ENCODE data around the gene SBSN.

Gene SBSN

DNA sequence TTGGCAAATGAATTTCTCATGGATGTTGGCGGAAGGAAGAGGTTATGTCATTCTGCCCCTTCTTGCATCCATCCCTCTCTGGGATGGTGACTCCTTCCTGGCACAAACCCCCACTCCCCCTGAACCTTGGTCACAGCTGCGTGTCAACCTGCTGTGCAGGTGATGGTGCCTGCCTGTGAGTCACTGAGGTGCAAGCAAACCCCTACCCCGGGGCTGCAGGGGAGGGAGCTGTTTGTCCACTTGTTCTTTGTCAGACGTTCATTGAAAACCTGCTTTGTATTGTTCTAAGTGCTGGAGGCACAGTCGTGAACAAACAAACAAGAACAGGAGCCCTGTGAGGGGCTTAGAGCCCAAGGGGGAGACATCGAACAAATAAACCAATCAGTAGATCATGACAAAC, 3.2 kb upstream of the SBSN start:
- DNase-seq: no peak

DNA sequence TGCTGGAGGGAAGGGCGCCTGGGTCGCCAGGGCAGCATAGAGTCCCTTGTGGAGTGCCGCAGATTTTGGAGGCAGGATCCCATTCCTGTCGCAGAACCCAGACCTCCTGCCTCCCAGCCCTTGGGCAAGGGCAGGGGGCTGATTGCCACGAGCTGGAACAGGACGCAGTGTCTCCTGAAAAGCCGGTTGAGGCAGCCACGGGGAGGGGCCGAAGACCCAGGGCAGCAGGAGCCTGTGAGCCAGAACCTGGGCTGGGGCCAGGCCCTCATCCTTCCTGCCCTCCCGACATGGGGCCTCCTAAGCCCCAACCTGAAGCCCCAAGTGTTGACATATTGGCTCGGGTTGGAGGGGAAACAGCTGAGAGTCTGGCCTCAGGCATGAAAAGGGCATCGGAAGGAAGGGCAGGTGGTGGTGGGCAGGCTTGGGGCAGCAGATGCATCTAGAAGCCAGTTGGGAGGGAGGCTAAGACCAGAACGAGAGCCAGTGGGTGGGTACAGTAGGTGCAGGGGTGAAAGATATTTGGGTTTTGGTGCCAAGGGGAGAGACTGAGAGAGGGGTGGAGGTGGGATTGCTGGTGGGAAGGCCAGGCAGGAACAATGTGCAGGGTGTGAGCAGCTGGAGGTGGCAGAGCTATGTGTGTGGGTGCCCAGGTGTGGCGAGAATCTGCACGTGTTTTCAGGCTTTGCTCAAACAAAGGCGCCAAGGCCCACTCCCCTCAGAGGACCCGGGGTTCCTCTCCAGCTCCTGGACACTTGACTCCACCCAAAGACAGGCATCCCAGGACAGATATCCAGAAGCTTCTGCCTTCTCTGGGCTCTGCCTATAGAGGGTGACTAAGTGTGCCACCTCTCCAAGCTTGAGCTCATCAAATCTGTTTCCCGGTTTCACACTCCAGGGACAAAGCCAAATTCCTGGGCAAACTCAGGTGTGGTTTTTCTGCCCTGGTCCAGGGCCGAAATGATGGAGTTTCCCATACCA, 1.4 kb upstream of the SBSN start:
- DNase-seq: no peak

DNA sequence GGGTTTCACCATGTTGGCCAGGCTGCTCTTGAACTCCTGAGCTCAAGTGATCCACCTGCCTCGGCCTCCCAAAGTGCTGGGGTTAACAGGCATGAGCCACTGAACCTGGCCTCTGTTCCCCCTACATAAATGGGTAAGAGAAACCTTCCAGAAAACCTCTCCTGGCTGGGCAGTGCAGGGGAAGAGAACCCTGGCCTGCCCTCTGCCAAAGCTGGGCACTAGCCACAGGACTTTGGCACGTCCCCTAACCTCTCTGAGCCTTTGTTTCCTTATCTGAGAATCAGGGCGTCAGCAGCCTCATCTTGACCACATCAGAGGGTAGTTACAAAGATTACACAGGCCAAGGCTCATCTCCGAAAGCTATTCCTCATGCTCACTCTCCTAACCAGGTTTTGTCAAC, 2.2 kb downstream of the SBSN start:
- no peak for DNase-seq

DNA sequence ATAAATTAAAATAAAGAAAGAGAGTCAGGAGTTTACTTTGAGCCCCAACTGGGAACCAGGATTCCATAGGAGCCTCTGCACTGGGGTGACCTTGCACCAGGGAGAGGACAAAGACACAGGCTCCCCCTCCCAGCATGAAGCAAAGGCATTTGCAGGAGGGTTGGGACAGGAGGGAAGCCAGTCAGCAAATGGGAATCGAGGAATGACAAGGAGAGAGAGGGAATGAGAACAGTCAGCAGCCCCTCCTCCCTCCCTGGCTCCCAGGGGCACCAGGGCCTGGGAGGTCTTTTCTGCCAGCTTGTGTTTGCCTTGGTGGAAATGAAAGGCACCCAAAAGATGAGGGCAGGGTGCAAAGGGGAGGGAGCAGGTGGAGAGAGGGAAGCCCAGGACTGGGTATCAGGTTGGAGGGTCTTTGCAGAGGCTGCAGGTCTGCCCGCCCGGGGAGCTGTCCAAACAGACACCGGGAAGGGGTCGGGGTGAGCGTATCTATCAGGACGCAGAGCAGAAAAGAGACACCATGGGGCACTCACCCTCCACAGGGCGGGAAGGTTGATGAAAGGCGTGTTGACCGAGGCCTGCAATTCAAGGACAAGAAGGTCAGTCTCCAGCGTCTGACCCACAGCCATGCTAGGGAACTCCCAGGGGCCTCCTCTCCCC, 3.8 kb downstream of the SBSN start:
- DNase-seq: no peak

DNA sequence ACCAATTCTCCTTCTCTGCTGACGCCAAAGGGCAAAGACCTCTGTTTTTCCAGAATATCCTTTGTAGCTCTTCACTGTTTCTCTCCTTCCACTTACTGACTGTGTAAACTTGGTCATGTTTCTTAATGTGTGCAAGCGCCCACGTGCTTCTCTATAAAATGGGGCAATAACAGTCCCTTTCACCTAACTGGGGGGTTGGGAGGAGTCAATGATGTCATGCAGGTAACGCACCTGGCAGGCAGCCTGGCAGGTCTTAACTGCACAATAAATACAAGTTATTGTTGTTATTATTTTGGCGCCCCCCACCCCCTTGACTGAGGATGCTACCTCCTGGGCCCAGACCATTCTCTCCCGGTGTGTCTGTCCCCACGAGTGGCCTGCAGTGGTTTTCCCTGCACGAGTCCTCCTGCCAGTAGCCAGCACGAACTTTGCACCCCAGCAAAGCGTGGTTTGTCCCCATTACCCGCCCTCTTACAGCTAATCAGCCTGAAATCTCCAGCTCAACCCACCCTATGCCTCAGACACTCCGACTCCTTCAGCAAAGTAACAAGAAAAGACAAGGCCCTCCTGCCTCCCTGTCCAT, 5.3 kb downstream of the SBSN start:
- DNase-seq: no peak

DNA sequence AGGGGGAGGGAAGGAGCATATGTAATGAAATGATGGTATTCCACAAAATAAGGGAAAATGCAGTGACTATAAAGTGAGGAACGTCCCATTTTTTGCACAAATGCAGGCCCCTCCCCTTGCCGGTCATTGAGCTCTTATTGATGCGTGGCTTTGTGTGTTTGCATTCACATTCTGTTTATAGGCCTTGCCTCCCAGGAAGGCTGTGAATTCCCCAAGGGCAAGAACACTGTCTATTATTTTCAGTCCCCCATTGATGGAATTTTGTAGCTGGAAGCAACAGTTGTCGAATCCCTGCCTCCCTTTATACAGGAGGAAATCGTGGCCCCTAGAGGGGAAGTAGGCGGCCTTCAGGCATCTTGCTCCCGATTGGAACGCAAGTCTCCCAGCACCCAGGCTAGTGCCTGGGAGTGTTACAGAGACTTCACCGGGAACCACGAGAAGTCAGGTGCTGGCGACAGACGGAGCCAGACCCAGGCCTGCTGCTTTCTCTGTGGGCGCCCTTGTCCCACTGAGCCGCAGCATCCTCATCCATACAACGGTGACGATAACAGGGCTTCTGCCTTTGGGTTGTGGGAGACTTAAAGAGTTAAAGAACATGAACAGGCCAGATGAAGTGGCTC, 6.9 kb downstream of the SBSN start:
- no peak for DNase-seq

DNA sequence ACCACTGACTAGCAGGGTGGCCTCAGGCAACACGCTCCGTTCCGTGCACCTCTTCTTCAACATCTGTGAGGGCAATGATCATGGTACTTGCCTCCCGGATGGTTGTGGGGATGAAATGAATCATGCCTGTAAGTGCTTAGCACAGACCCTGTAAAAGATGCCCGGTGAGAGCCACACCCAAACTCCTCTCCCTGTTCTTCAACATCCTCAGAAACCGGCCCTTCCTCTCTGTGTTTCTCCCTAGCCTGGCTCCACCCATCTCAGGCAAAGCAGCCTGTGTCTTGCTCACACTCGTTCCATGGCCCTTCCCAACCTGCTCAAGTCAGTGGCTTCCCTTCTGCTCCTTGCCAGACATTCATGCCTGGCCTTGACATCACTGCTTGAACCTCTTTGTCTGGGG, 8.8 kb downstream of the SBSN start:
- DNase-seq: no peak

DNA sequence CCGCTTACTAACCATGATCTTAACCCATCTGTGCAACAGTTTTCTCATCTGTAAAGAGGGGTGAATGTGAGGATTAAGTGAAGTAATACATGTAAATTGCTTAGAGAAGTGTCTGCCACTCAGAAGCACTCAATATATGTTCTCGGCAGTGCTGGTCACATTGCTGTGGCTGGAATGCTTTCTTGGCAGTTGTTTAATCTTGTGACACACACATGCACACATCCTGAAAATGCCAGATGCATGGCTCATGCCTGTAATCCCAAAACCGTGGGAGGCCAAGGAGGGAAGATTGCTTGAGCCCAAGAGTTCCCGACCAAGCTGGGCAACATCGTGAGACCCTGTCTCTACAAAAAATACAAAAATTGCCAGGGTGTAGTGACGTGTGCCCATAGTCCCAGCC, 9.8 kb downstream of the SBSN start:
- no peak for DNase-seq

DNA sequence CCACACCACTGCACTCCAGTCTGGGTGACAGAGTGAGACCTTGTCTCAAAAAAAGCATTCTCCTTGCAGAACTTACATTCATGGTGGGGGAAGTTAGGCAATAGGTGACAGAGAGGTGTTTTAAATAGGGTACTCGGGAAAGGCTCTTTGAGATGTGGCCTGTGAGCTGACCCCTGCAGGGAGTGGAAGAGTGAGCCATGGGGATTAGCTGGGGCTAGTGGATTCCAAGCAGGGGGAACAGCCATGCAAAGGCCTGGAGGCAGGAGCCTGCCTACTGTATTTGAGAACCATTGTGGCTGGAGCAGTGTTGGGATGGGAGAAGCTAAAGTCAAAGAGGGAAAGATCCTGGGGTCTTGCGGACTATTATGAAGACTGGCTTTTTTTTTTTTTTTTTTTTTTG, 10.8 kb downstream of the SBSN start:
- DNase-seq: no peak

DNA sequence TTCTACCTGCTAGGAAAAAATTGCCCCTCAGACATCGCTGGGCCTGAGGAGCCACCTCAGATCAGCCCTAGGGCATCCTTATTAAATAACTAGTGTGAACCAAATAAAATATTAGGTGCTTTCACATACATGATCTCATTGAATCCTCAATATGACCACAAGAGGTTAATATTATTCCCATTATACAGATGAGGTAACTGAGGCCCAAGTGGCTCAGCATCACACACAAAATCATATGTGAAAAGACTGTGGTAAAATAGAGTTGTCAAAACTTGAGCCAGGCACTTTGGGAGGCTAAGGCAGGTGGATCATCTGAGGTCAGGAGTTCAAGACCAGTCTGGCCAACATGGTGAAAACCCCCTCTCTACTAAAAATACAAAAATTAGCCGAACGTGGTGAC, 11.8 kb downstream of the SBSN start:
- no peak for DNase-seq

DNA sequence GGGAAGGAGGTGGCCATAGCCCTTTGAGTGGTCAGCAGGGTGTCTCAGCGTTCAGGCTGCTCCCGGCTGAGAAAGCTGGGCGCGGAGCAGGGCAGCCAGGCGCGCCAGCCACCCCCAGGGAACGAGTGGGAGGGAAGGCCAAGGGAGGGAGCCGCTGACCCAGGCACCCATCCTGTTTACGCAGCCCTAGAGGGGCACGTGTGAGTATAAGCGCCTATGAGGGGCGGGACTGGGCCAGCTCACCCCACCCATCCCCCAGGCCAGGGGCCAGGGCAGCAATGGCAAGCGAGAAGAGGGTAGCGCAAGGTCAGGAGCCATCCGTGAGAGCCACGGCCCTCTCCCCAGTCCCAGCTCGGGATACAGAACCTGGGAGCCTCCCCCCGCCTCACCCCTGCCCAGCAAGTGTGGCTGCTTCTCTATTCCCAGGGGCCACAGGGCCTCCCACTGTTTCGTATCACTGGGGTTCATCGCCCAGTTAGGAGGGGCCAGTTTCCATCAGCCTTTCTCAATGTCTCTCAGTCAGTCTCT, 13.8 kb downstream of the SBSN start:
- no peak for DNase-seq

DNA sequence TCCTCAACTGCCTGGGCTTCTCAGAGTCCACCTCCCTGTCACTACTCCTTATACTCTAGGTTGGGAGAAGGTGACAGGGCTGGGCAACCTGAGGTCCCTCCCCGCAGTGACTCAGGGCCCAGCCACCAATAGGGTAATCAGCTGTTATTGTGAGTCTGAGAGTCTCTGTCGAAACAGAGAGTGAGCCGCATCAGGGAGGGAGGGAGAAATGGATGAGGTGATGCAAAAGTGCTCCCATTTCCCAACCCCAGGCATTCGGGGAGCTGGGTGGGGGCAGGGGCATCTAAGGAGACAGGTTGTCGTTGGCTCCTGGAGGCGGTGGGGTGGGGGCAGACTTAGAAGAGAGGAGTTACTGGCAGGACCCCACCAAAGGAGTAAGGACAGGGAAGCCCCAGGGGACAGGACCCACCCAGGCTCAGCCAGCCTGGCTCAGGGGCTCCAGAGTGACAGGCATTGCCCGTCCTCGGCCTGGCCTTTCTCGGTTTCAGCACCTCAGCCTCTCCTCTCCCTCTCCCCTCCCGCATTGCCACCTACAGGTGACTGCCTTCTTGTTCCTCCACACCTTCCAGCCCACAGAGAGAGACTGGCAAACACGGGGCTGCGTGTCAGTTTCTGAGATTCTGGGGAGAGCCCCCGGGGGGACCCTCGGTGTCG, 14.4 kb downstream of the SBSN start, which contains the start of gene DMKN:
DMKN (minus strand) TSS at position 22 of the 654 bp plus-strand sequence. CDS start 174 bp downstream, outside the sequence.
- DNase-seq: no peak

DNA sequence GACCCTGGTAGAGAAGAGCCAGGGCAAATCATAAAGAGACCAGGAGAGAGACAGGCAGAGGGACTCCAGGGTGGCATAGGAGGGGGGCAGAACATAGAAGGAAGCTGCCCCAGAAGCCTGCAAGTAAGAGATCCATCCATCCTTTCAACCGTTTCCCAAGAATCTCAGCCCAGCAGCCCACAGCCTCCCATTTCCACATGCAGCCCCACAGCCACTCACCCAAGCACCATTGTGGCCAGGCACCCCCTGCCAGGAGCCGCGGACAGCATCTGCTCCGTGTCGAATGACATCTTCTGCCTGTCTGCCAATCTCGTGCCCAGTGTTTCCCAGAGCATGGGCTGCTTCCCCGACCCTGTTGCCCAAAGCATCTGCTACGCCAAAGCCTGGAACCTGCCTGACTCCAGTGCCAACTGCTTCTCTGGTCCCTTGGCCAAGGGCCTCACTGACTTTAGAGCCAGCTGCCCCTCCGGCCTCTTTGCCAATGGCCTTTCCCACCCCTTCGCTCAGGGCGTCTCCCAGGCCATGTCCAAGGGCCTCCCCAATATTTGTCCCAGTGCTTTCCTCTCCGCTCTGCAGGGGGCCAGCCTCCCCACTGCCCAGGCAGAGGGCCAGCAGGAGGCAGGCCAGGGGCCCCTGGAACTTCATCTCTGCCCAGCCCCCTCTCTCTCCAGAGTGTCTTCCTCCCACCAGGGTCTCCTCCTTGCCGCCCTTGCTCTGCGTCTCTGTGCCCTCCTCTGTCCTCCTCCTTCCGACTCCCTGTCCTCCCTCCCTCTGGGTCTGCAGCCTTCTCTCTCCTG, 15.1 kb downstream of the SBSN start:
- DNase-seq: no peak

DNA sequence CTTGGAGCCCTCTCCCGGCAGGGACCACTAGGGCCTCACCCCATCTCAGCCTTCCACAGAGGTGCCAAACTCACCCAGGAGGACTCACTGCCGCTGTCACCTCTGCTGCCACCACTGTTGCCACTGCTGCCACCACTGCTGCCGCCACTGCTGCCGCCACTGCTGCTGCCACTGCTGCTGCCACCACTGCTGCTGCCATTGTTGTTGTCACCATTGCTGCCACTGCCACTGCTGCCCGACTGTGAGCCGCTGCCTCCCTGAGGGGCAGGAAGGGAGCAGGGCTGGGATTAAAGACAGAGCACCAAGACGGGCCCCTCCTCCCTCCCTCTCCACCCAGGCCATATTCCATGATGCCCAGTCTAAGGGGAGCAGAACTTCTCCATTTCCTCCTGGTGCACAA, 16.8 kb downstream of the SBSN start:
- DNase-seq: no peak

DNA sequence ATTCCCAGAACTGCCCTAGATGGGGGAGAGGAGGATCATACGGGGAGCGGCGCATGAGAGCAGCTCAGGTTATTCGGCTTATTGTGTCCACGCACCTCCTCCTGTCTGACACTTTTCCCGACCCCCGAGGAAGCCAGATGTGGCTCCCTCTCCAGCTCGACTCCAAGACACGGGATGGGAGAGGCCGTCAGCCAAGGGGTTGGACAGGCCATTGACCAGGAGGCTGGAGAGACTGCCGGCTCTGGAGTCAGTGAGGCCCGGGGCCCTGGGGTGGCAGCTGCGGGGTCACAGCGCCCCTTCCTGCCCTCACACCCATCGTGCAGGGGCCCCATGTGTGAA, 17.5 kb downstream of the SBSN start:
- DNase-seq: no peak

DNA sequence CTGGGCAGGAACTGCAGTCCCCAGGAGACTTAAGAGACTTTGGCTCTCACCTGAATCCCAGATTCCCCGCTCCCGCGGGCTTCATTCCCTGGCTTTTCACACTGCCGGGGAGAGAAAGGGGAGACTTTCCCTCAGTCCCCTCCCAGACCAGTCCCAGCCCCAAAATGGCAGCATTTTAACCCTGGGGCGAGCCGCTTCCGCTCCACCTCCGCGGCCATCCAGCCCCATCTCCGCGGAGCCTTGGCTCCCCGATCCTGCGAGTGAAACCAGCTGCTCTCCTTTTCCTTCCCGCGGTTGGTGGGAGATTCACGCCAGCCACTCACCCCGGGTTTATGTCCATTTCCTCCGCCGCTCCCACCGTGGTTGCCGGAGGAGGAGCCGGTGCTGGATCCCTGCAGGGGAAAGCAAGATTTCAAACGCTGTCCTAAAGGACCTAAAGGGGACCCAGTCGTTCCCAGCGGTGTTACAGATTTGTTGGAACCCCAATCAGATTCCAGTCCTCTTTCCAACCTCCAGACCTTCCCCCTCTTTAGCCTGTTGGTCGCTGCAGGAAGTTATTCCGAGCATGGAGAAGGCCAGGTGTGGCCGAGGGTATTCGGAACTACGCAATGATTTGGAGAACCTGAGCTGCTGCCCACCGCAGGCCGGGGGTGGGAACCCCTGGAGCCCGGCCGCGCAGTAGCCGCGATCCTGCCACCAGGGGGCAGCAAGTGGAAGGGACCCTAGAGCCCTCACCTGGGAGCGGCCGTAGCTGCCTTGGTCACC, 18.1 kb downstream of the SBSN start:
- peak in 1 of 2 experiments; percentile 18 for DNase-seq

DNA sequence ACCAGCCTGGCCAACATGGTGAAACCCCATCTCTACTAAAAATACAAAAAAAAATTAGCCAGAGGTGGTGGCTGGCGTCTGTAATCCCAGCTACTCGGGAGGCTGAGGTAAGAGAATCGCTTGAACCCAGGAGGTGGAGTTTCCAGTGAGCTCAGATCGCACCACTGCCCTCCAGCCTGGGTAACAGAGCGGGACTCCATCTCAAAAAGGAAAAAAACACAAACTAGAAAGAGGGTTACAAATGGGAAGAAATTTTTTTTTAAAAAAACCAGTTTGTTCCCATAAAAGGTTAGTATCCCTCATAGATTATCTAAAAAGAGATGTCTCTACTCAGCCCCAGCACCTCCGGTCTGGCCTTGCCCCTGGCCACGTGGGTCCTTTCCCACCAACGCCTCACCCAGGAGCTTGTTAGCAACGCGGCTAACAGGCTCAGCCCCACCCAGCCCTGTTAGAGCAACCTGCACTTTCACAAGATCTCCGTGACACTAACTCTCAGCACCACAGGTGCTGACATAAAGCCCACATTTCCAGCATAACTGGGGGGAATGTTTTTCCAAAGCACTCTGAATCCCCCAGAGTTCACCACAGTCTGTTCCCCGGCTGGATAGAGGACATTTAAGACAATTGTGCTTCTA, 19.0 kb downstream of the SBSN start:
- DNase-seq: no peak

DNA sequence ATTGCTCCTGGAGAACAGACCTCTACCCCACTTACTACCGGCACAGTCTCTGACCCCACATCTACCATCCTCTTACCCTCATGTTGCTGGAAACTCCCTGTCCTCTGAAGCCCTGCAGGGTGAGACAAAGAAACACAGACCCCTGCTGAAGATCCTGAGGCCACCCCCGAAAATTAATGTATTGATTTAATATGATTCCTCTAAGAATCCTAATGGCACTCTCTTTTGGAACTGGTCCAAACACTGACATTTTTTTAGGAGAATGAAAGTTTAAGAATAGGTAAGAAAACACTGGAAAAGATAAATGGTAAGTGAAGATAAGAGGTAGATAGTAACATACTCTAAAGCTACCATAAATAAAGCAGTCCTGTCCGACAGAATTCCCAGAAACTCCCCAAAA, 20.0 kb downstream of the SBSN start:
- no peak for DNase-seq

DNA sequence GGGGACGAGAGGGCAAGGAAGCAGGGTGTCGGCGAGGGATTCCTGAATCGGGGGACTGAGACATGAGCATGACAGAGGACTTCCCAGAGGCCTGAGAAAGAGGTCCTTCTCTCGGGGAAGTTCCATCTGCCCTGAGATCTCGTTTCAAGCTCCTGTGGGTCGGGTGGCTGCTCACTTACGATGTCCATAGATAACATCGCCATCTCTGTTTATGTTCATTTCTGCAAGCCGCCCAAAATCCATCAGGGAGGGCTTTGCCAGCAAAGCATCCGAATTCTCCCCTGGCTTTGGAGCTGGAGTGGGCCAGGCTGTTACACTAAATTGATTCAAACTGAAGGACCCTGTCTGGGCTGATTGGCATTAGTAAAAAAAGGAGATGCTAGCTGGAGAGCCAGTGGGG, 20.6 kb downstream of the SBSN start:
- no peak for DNase-seq

DNA sequence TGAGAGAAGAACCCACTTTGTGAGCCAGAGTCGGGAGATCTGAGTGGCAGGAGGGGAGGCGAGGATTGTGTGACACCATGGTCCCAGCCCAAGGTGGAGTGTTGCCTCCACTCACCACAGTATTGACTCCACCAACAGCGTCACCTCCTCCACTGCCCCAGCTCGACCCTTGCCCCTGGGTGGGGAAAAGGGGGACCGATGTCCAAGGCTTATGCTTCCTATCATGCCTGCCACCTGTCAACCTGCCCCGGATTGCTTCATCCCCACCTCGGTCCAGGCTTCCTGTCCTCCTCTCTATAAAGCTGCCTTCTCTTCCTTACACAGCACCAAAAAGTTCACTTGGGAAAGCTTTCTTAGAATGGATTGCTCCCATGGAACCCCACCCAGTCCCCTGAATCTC, 22.1 kb downstream of the SBSN start:
- no peak for DNase-seq

DNA sequence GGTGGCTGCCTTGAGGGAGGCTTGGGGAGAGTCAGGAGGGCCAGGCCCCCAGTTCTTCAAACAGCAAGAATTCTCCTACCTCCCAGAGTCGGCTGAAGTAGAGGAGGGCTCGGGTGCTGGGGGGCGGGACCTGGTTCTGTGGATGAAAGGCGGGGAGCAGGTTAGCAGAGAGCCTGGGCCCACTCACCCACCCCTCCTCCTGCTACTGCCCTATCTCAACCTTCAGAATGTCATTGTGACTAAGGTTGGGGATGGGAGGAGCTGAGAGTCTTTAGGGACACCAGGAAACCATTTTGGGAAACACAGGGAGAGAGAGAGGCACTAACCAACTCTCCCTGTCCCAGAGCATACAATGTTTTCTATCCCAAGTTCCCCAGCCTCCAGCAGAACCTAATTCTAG, 25.4 kb downstream of the SBSN start:
- no peak for DNase-seq
